H9 (cell line): Measurements from ENCODE around the gene CHMP4B. TPM values are rescaled to one million over a fixed set of nuclear protein-coding genes. Genes with fewer than 3 reads are reported as not detected.

Source experiments
- DNase-seq: peaks from one replicate; pipeline ENCODE4 v3.0.0-alpha.2; 2017
- H2AFZ ChIP-seq: one replicate; pipeline ENCODE4 v1.6.1; 2013; ENCODE audit warnings: mild to moderate bottlenecking, low read length, control low read depth, moderate library complexity
- H2AK5ac ChIP-seq: 2 replicates; pipeline ENCODE4 v1.6.1; 2013; ENCODE audit warnings: low read length, control low read depth, mixed read lengths; ENCODE audit not compliant: insufficient read length
- H2BK120ac ChIP-seq: one replicate; pipeline ENCODE4 v1.6.1; 2013; ENCODE audit warnings: low read depth, mild to moderate bottlenecking, low read length, control low read depth, inconsistent platforms; ENCODE audit not compliant: poor library complexity, severe bottlenecking
- H2BK12ac ChIP-seq: 2 replicates; pipeline ENCODE4 v1.6.1; 2013; ENCODE audit warnings: low read length, control low read depth, mixed read lengths, low read depth; ENCODE audit not compliant: insufficient read length
- H2BK15ac ChIP-seq: 2 replicates; pipeline ENCODE4 v1.6.1; 2013; ENCODE audit warnings: low read depth, low read length, control low read depth
- H2BK20ac ChIP-seq: one replicate; pipeline ENCODE4 v1.6.1; 2013; ENCODE audit warnings: low read depth, mild to moderate bottlenecking, low read length, control low read depth, inconsistent platforms; ENCODE audit not compliant: poor library complexity, severe bottlenecking
- H2BK5ac ChIP-seq: 2 replicates; pipeline ENCODE4 v1.6.1; 2013; ENCODE audit warnings: low read length, control low read depth, mixed read lengths; ENCODE audit not compliant: insufficient read length
- H3K14ac ChIP-seq: 2 replicates; pipeline ENCODE4 v1.6.1; 2013; ENCODE audit warnings: low read length, control low read depth; ENCODE audit not compliant: insufficient read depth
- H3K18ac ChIP-seq: 2 replicates; pipeline ENCODE4 v1.6.1; 2013; ENCODE audit warnings: low read depth, mild to moderate bottlenecking, mixed read lengths, low read length, control low read depth; ENCODE audit not compliant: insufficient read length
- H3K23ac ChIP-seq: 2 replicates; pipeline ENCODE4 v1.6.1; 2013; ENCODE audit warnings: low read length, control low read depth, mixed read lengths, low read depth; ENCODE audit not compliant: insufficient read length
- H3K23me2 ChIP-seq: 2 replicates; pipeline ENCODE4 v1.6.1; 2013; ENCODE audit warnings: low read depth, mild to moderate bottlenecking, mixed read lengths, low read length, control low read depth; ENCODE audit not compliant: insufficient read length, poor library complexity, severe bottlenecking
- H3K27ac ChIP-seq: 2 replicates; pipeline ENCODE4 v1.5.1; 2013; ENCODE audit warnings: low read length, control low read depth, mixed read lengths, low read depth; ENCODE audit not compliant: insufficient read length
- H3K27me3 ChIP-seq: 2 replicates; pipeline ENCODE4 v1.6.1; 2013; ENCODE audit warnings: low read length, control low read depth, inconsistent platforms; ENCODE audit not compliant: insufficient read depth
- H3K4ac ChIP-seq: 2 replicates; pipeline ENCODE4 v1.6.1; 2013; ENCODE audit warnings: low read depth, mild to moderate bottlenecking, control low read depth, inconsistent platforms, low read length, moderate library complexity
- H3K4me1 ChIP-seq: 2 replicates; pipeline ENCODE4 v1.6.1; 2013; ENCODE audit warnings: low read length, control low read depth, inconsistent platforms; ENCODE audit not compliant: insufficient read depth
- H3K4me2 ChIP-seq: 2 replicates; pipeline ENCODE4 v1.6.1; 2013; ENCODE audit warnings: low read length, control low read depth, mixed read lengths; ENCODE audit not compliant: insufficient read length, insufficient read depth
- H3K56ac ChIP-seq: 2 replicates; pipeline ENCODE4 v1.6.1; 2013; ENCODE audit warnings: low read depth, mild to moderate bottlenecking, mixed read lengths, low read length, control low read depth; ENCODE audit not compliant: insufficient read length
- H3K79me1 ChIP-seq: 2 replicates; pipeline ENCODE4 v1.6.1; 2013; ENCODE audit warnings: low read depth, mild to moderate bottlenecking, moderate library complexity, low read length, control low read depth, inconsistent platforms; ENCODE audit not compliant: insufficient read depth, poor library complexity, severe bottlenecking
- H3K79me2 ChIP-seq: 2 replicates; pipeline ENCODE4 v1.6.1; 2013; ENCODE audit warnings: low read length, control low read depth, inconsistent platforms; ENCODE audit not compliant: insufficient read depth
- H3K9ac ChIP-seq: 2 replicates; pipeline ENCODE4 v1.6.1; 2013; ENCODE audit warnings: low read length, control low read depth, mixed read lengths; ENCODE audit not compliant: insufficient read length; ENCODE audit errors: extremely low read depth
- H3K9me3 ChIP-seq: one replicate; pipeline ENCODE4 v1.6.1; 2013; ENCODE audit warnings: low read depth, low read length, inconsistent platforms; ENCODE audit not compliant: control insufficient read depth
- H3T11ph ChIP-seq: one replicate; pipeline ENCODE4 v1.6.1; 2013; ENCODE audit warnings: mild to moderate bottlenecking, low read length, control low read depth, inconsistent platforms
- H4K20me1 ChIP-seq: one replicate; pipeline ENCODE4 v1.6.1; 2013; ENCODE audit not compliant: control insufficient read depth, insufficient read length, insufficient read depth
- H4K5ac ChIP-seq: 2 replicates; pipeline ENCODE4 v1.6.1; 2013; ENCODE audit warnings: low read depth, mild to moderate bottlenecking, mixed read lengths, low read length, control low read depth; ENCODE audit not compliant: insufficient read length
- H4K8ac ChIP-seq: replicated peaks from 2 replicates; pipeline ENCODE4 v1.6.1; 2013; ENCODE audit warnings: low read length, control low read depth, mixed read lengths, low read depth; ENCODE audit not compliant: insufficient read length
- H4K91ac ChIP-seq: 2 replicates; pipeline ENCODE4 v1.6.1; 2013; ENCODE audit warnings: low read depth, mild to moderate bottlenecking, moderate library complexity, mixed read lengths, low read length, control low read depth; ENCODE audit not compliant: insufficient read length
- H3K27ac Mint-ChIP-seq, 3 experiments: 2 replicates in 2 of 3; 3 replicates in 1 of 3; pipeline ENCODE4 v1.8.0; 2020 to 2021; ENCODE audit warnings: mixed read lengths in 3 of 3, mild to moderate bottlenecking in 1 of 3, moderate library complexity in 1 of 3
- H3K27me3 Mint-ChIP-seq: 2 replicates; pipeline ENCODE4 v1.8.0; 2021; ENCODE audit warnings: low read depth, mild to moderate bottlenecking, moderate library complexity, mixed read lengths
- H3K36me3 Mint-ChIP-seq, 3 experiments: 2 replicates in 2 of 3; 3 replicates in 1 of 3; pipeline ENCODE4 v1.8.0; 2020 to 2021; ENCODE audit warnings: low read depth in 3 of 3, mixed read lengths in 3 of 3; ENCODE audit not compliant: insufficient read depth in 1 of 3
- H3K4me1 Mint-ChIP-seq, 2 experiments: 2 replicates each; pipeline ENCODE4 v1.8.0; 2020; ENCODE audit warnings: mixed read lengths in 2 of 2
- H3K4me3 Mint-ChIP-seq, 2 experiments: 2 replicates in 1 of 2; 3 replicates in 1 of 2; pipeline ENCODE4 v1.8.0; 2020 to 2021; ENCODE audit warnings: mild to moderate bottlenecking in 2 of 2, mixed read lengths in 2 of 2, moderate library complexity in 1 of 2
- H3K9me3 Mint-ChIP-seq, 2 experiments: 2 replicates in 1 of 2; 3 replicates in 1 of 2; pipeline ENCODE4 v1.8.0; 2020; ENCODE audit warnings: mild to moderate bottlenecking in 2 of 2, mixed read lengths in 2 of 2, moderate library complexity in 1 of 2
- CTCF ChIP-seq: fragments of 200-600 bp; sonication (generic); conservative IDR thresholded peaks from 3 replicates; pipeline ENCODE4 v1.8.0; 2021; ENCODE audit warnings: antibody characterized with exemption, mild to moderate bottlenecking
- WGBS: extraction: QIAGEN DNeasy Blood & Tissue Kit; methylation state at CpG from one replicate; pipeline ENCODE4 v1.1.7; 2013; ENCODE audit warnings: missing lambda C conversion rate, low lambda C conversion rate, mixed read lengths; ENCODE audit not compliant: insufficient read length; ENCODE audit errors: extremely low coverage; 5-methylcytosine and 5-hydroxymethylcytosine counted together
- total RNA-seq: library from RNA; stranded (reverse); gene quantifications from 2 replicates; pipeline ENCODE4 v1.2.1, GENCODE V29; 2021

The CHMP4B gene
- total RNA-seq, 1 experiment from 2014 or later = 94.9 TPM

- Mint-ChIP-seq H3K27me3 (no peaks in the 10 kb centered on the region), H3K4me1 (peaks cover 0 to 7% of the 10 kb centered on the region in 2 experiments; a peak in 1 of 4 replicates), H3K27ac (peak overlapping the region in 1 of 3 experiments; percentile 16; a peak in 1 of 7 replicates), H3K4me3 (no peak overlapping the region), H3K9me3 (no peaks in the 10 kb centered on the region), H3K36me3 (peaks cover 0 to 20% (median 0%) of the 10 kb centered on the region in 3 experiments; a peak in 3 of 7 replicates)
- Histone ChIP-seq H3K23ac (no peak overlapping the region), H3K4me2 (no peak overlapping the region), H3K56ac (no peak overlapping the region), H2BK120ac (no peak overlapping the region), H3K9me3 (no peaks in the 10 kb centered on the region), H2AFZ (no peak overlapping the region), H2BK15ac (no peak overlapping the region), H3K23me2 (no peaks in the 10 kb centered on the region), H4K8ac (no peak overlapping the region), H3K4ac (no peak overlapping the region), H3K27me3 (no peaks in the 10 kb centered on the region), H3K79me2 (no peaks in the 10 kb centered on the region), H4K5ac (no peak overlapping the region), H2BK5ac (no peak overlapping the region), H3K79me1 (no peaks in the 10 kb centered on the region), H3K18ac (no peak overlapping the region), H3K27ac (no peak overlapping the region), H2AK5ac (no peak overlapping the region), H3K9ac (no peak overlapping the region), H2BK12ac (no peak overlapping the region), H3K4me1 (no peaks in the 10 kb centered on the region), H4K91ac (no peak overlapping the region), H2BK20ac (no peak overlapping the region), H3T11ph (no peak overlapping the region), H4K20me1 (no peaks in the 10 kb centered on the region), H3K14ac (no peak overlapping the region)
- no CpG with 5 or more reads among the region's 3 CpGs for WGBS
- TF ChIP-seq CTCF = no peak
- no peak for DNase-seq
Measured at GRCh38 chr20:33772439-33772838, 38.7 kb upstream of the CHMP4B start.
